T-helper 2 cell treated with Interferon-gamma antibody and Interleukin-4, amounts not matched to agents 5 μg/mL and 100 μg/mL, for 36 hours (primary cell): ENCODE results near the gene MAML1.

ENCODE experiments used
- DNase-seq: peaks from one replicate; pipeline ENCODE4 v3.0.0; 2021; ENCODE audit warnings: low spot score
- H3K27ac Mint-ChIP-seq: one replicate; pipeline ENCODE4 v1.8.0; 2021; ENCODE audit warnings: mild to moderate bottlenecking, mixed read lengths
- H3K27me3 Mint-ChIP-seq: one replicate; pipeline ENCODE4 v1.8.0; 2021; ENCODE audit warnings: low read depth, mixed read lengths
- H3K36me3 Mint-ChIP-seq: one replicate; pipeline ENCODE4 v1.8.0; 2021; ENCODE audit warnings: low read depth, mixed read lengths
- H3K4me1 Mint-ChIP-seq: one replicate; pipeline ENCODE4 v1.8.0; 2021; ENCODE audit warnings: low read depth, mixed read lengths
- H3K4me3 Mint-ChIP-seq: one replicate; pipeline ENCODE4 v1.8.0; 2022; ENCODE audit warnings: mild to moderate bottlenecking, moderate library complexity, mixed read lengths
- H3K9me3 Mint-ChIP-seq: one replicate; pipeline ENCODE4 v1.8.0; 2021; ENCODE audit warnings: mixed read lengths

Gene MAML1

DNA sequence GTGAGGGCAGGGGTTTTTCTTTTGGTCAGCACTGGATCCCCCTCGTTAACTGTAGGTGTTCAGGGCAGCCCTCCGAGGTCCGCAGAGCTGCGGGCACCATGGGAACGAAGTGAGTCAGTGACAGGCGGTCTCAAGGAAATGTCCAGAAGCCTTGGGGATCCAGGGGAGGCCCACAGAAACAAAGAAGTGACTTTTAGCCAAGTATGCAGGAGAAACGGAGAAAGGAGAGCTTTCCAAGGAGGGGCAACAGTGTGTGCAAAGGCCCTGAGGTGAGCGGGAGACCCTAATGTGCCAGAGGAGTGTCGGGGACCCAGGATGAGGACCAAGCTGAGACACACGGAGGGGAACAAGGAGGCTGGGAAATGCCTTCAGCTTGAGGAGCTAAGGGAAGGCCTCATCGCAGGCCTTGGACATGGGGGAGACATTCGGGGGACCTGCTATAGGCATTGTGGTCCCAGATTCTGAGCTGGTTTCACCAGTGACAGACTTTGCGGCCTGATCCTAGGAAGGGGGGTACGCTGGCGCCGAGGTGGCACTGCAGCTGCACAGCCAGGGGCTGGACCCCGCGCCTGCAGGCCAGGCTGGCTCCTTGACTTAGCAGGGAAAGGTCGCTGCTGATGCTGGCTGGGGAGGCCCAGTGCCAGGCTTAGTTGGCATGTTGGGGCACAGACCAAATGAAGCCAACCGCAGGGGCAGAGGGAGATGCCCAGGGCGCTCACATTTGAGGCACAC lies 64.4 kb downstream of the MAML1 start:
- peak overlapping the region; percentile 55 for H3K4me3 Mint-ChIP-seq
- peaks cover 14% of the 10 kb centered on the region for H3K4me1 Mint-ChIP-seq
- no peaks in the 10 kb centered on the region for H3K27me3 Mint-ChIP-seq
- peak overlapping the region; percentile 24 for H3K27ac Mint-ChIP-seq
- no peak for DNase-seq
- H3K36me3 Mint-ChIP-seq: peaks cover 23% of the 10 kb centered on the region
- no peaks in the 10 kb centered on the region for H3K9me3 Mint-ChIP-seq

DNA sequence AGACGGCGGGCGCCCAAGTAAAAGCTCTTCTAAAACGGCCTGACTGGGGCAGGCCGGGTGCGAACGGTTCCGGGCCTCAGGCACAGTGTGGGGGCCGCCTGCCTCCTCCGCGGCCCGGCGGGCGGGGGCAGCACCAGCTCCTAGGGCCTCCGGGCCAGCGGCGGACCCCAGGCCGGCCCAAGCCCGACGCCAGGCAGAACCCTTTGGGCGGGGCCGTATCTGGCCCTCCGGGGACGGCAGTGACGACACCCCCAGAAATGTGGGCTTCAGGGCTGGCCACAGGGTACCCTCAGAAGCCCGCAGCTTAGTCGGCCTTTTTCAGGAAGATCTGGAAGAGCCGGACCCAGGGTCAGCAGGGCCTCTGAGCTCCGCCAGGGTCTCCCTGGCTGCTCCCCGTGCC lies 65.1 kb downstream of the MAML1 start:
- Mint-ChIP-seq H3K27ac (no peak overlapping the region), H3K27me3 (no peaks in the 10 kb centered on the region), H3K4me1 (peaks cover 17% of the 10 kb centered on the region), H3K4me3 (no peak overlapping the region), H3K36me3 (peaks cover 23% of the 10 kb centered on the region), H3K9me3 (no peaks in the 10 kb centered on the region)
- no peak for DNase-seq

DNA sequence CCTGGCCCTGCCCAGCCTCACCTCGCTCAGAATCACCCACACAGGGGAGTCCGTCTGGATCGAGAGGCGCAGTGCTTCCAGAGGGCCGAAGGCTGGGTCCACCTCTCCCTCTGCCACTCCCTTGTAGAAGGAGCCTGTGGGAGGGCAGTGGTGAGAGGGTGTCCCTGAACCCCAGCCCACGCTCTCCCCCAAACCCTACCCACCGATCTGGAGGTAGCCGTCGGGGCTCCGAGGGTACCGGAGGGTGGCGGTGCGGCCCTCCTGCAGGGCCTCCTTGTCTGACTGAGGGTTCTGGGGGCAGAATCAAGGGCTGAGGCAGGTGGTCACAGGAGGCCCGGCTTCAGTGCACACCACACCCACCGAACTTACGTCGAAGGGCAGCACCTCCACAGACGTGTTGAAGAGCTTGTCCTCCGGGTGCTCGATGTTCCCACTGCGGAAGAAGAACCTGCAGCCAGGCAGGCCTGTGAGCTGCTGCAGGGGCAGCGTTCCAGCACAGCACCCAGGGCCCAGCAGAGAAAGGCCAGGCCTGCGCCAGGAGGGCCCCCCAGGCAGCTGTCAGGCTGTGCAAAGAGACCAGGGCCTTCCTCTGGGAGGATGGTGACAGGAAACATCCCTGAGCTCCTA lies 65.6 kb downstream of the MAML1 start:
- Mint-ChIP-seq H3K27ac (no peak overlapping the region), H3K4me1 (peaks cover 14% of the 10 kb centered on the region), H3K27me3 (no peaks in the 10 kb centered on the region), H3K4me3 (no peak overlapping the region), H3K9me3 (no peaks in the 10 kb centered on the region), H3K36me3 (peaks cover 23% of the 10 kb centered on the region)
- DNase-seq: no peak

DNA sequence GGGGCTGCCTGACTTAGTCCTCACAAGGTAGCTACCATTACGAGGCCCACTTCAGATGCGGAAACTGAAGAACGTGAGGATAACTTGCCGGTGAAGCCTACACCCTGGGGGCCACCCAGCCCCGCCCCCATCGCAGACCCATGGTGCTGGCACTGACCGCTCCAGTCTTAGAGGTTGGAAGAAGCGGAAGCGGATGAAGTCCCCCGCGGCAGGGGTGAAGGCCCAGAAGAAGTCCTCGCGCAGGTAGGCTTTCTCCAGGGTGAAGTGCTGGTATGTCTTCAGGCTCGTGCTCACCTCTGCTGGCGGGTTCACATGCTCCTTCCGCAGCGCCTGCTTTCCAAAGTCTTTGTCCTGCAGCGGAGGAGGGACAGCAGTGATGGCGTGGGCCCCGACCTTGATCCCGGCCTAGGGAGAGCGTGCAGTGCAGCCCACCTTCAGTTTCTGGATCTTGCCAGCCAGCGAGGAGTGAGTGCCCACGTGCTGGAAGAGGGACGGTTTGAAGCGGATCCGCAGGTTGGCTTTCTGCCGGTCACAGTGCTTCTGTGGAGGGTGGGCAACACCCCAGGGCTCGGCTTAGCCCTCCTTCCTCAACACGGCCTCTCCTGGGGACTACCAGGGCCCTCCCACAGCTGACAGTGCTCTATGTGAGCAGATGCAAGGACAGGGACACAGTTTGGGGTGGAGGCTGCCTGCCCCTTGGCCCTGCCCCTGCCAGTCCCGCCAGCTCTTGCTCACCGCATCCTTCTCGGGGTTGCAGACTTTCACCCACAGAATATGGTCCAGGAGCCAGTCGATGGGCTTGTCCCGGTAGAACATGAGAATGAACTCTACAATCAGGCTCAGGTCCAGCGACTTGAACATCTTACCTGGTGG lies 66.4 kb downstream of the MAML1 start:
- peaks cover 12% of the 10 kb centered on the region for H3K4me1 Mint-ChIP-seq
- H3K4me3 Mint-ChIP-seq: no peak overlapping the region
- H3K27ac Mint-ChIP-seq: no peak overlapping the region
- DNase-seq: no peak
- no peaks in the 10 kb centered on the region for H3K9me3 Mint-ChIP-seq
- peaks cover 23% of the 10 kb centered on the region for H3K36me3 Mint-ChIP-seq
- H3K27me3 Mint-ChIP-seq: no peaks in the 10 kb centered on the region

DNA sequence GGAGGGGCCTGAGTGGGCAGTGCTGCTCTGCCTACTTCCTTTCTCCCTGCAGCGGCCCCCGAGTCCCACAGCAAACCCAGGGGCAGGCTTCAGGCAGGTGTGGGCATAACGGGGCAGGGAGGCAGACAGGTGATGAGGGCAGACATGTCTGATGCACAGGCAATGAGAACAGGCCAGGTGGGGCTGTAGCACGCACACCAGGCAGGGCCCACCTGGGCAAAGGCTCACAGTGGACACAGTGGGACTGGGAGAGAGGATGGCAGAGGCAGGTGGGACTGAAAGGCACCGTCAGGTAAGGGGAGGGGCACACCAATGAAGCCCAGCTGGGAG lies 67.0 kb downstream of the MAML1 start:
- Mint-ChIP-seq H3K4me3 (no peak overlapping the region), H3K27ac (no peak overlapping the region), H3K36me3 (peaks cover 23% of the 10 kb centered on the region)

DNA sequence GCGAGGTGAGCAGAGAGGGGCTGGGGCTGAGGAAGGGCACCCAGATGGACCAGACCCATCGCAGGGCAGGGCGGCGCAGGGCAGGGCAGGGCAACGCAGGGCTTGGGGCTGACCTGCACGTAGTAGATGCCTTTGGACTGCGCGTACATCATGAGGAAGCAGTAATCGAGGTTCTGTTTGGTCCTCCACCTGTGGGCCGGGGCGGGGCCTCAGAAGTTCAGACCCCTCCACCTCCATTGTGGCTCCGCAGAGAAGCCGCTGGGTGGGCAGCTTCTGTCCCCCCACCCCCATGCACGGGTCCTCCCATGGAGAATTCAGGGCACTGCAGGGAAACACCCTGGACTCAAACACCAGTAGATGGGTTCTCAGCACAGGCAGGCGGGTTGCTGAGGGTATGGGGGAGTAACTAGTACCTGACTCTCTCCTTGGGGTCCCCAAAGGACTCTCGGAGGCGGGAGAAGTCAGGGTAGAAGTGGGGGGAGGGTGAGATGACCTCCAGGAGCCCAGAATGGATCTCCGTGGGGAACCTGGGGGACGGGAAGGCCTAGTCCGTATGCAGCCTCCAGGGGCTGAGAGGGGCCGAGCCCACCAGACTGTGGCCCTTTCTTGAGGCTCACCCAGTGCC lies 67.6 kb downstream of the MAML1 start:
- Mint-ChIP-seq H3K4me3 (no peak overlapping the region), H3K36me3 (peaks cover 24% of the 10 kb centered on the region), H3K9me3 (no peaks in the 10 kb centered on the region), H3K27ac (no peak overlapping the region), H3K27me3 (no peaks in the 10 kb centered on the region), H3K4me1 (peaks cover 23% of the 10 kb centered on the region)
- no peak for DNase-seq

More for the DNA sequence above, 67.0 kb downstream of the MAML1 start:
- Mint-ChIP-seq H3K9me3 (no peaks in the 10 kb centered on the region), H3K4me1 (peaks cover 17% of the 10 kb centered on the region), H3K27me3 (no peaks in the 10 kb centered on the region)
- DNase-seq: no peak

DNA sequence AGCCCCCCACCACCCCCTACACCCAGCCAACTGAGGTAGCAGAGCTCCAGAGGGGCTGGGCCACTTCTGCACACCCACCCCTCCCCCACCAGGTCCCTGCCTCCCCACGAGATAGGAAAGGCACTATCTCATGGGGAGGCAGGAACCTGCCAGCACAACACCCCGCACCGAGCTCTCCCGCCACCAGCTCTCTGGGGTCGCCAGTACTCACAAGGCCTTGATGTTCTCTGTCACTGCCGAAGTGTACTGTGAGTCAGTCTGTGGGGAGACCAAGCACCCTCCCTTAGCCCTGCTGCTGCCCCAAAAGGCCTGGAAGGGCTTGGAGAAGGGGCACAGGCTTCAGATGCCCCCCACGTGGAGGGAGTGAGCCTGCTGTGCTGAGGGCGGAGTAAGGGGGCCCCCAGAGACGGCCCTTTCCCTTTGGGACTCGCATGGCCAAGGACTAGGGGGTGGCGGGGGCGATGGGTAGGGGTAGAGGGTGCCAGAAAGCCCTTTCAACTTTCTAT lies 68.1 kb downstream of the MAML1 start:
- H3K36me3 Mint-ChIP-seq: peaks cover 27% of the 10 kb centered on the region
- peaks cover 25% of the 10 kb centered on the region for H3K4me1 Mint-ChIP-seq
- no peak overlapping the region for H3K4me3 Mint-ChIP-seq
- H3K9me3 Mint-ChIP-seq: no peaks in the 10 kb centered on the region
- no peak for DNase-seq
- H3K27me3 Mint-ChIP-seq: no peaks in the 10 kb centered on the region
- H3K27ac Mint-ChIP-seq: no peak overlapping the region

DNA sequence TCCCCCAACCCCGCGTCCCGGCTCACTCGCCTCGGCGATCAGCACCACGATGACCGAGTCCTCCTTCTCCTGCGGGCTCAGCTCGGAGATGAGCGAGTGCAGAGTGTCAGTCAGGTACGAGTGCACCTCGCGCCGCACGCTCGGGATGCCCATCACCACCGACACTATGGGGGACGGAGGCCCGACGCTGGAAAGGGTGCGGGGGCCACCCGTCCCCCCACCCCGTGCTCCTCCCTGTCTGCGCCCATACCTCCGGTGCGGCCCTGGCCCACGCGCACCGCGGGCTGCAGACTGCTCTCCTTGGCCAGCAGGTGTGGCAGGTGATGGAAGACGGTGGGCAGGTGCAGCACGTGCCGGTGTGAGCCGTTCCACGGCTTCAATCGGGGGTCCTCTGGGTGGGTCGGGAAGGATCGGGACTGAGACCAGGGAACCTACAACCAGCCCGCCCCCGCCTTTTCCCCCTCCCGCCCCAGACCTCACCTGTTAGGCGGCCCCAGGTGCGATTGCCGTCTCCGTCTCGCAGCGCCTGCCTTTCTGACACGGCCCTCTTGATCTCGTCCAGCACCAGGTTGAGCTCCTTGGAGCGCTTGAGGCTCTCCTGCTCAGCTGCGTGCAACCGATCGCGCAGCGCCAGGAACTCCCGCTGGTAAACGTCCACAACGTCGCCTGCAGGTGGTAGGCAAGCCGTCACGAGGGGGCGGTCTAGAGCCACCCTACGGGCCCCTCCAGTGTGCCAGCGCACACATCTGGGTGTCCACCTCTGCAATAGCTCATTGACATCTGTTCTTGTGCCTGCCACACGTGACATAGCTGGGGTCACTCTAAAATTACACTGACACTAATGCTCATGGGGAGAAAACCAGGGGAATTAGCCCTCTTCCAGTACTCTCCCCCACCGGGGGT lies 68.9 kb downstream of the MAML1 start:
- peak overlapping the region; percentile 53 for H3K27ac Mint-ChIP-seq
- no peak overlapping the region for H3K4me3 Mint-ChIP-seq
- H3K36me3 Mint-ChIP-seq: peaks cover 27% of the 10 kb centered on the region
- DNase-seq: peak; percentile 69
- no peaks in the 10 kb centered on the region for H3K9me3 Mint-ChIP-seq
- H3K27me3 Mint-ChIP-seq: no peaks in the 10 kb centered on the region
- peaks cover 25% of the 10 kb centered on the region for H3K4me1 Mint-ChIP-seq

DNA sequence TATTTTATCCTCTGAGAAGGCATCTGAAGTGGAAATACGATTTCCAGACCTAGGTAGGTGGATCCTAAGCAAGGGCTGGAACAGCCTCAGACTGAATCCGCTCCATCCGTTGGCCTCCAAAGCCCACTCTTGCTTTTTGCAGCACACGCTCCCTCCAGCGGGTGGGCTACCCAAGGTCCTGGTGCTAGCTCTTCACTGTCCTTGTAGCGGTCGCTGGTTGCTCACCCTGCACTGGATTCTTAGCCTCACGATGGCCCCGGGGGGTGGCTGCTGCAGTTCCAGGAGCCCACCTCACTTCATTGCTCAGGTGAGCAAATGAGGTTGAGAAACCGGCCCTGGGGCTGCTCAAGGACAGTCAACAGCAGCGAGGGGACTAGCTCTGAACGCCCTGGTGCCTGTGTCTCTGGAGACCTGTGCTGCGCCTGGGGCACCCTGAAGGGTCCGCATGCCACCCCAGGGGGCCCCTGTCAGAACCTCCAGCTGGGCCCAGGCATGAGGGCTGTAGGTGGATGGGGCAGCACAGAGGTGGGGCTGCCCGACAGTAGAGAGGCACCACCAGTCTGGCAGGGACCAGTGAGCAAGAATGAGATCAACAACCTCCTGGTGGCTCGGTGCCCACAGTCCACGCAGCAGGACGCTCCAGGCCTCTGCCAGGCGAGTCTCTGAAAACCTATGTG lies 69.7 kb downstream of the MAML1 start:
- Mint-ChIP-seq H3K36me3 (peaks cover 22% of the 10 kb centered on the region), H3K4me3 (no peak overlapping the region), H3K4me1 (peaks cover 23% of the 10 kb centered on the region), H3K27ac (no peak overlapping the region), H3K9me3 (no peaks in the 10 kb centered on the region), H3K27me3 (no peaks in the 10 kb centered on the region)
- DNase-seq: no peak

DNA sequence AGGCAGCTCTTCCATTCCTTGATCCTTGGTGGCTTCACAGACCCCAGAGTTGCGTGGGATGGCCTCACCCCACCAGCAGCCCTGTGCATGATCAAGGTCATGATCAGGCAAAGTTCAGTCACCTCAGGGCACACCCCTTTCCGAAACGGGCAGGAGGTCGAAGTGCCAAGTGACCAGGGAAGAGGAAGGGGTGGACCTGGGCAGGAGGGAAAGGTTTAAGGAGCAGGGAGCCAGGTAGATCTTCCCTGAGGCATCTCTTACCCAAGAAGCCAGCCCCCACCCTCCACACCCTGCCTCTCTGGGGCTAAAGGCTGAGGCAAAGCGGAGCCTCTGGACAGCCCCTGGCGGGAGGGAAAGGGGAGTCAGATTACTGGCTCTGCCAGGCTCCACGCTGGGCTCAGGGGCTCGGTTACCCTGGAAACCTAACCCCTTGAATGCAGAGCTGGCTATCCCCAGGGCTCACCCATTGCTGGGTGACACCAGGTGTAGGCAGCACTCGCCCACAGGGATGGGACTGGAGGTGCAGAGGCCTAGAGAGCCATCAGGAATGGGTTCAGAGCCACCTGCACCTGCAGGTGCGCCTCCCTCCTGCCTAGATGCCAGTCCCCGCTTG lies 70.4 kb downstream of the MAML1 start:
- H3K27ac Mint-ChIP-seq: no peak overlapping the region
- no peak for DNase-seq

DNA sequence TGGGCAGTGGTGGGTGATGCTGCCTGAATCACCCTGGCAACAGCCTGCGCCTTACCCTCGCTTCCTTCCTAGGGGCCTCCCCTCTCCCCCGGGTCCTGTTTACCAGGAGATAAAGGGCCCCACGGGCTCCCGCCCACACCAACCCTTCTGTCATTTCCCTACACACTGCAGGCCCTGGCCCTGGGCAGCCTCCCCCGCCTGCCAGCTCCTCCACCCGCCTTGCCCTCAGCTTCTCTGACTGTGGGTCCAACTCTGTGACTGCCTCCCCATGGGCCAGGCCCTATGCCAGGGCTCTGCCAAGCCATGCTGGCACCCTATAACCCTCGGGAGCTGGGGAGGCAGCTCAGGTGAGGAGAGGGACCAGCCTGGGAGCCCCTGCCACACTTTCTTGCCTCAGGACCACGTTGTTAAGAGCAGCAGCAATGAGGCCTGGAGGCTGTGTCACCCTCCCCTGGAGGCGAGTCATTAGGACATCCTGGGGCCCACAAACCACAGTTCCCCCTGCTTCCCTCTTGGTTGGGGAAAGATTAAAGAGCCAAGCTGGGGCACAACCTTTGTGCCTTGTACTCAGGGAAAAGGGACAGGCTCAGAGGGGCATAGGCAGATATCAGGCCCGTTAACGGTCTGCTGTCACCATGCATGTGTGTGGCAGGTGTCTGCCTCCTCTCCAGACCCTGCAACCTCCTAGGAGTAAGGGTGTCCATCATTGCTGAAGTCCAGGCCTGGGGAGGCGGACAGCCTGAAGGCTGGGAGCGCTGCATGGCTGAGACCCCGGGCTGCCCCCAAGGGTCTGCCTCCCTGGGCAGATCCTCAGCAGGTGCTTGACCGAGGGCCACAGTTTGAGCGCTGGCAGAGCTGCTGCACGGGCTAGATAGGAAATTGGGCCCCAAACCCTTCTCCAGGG lies 71.3 kb downstream of the MAML1 start:
- Mint-ChIP-seq H3K36me3 (peaks cover 15% of the 10 kb centered on the region), H3K4me3 (peak overlapping the region; percentile 89), H3K4me1 (peaks cover 23% of the 10 kb centered on the region), H3K27ac (peak overlapping the region; percentile 24), H3K27me3 (no peaks in the 10 kb centered on the region), H3K9me3 (no peaks in the 10 kb centered on the region)
- peak; percentile 80 for DNase-seq

More for the DNA sequence above, 70.4 kb downstream of the MAML1 start:
- no peaks in the 10 kb centered on the region for H3K27me3 Mint-ChIP-seq
- H3K9me3 Mint-ChIP-seq: no peaks in the 10 kb centered on the region
- peaks cover 23% of the 10 kb centered on the region for H3K4me1 Mint-ChIP-seq
- no peak overlapping the region for H3K4me3 Mint-ChIP-seq
- H3K36me3 Mint-ChIP-seq: peaks cover 19% of the 10 kb centered on the region
